Activated CD4-positive, alpha-beta T cell treated with anti-CD3 and anti-CD28 coated beads, Interleukin-2, amount 50 U/mL, for 1 hour (primary cell): ENCODE results near the gene MAN2B1.
A peak's percentile ranks its signal among the peaks of the same experiment; 100 is the strongest.

Experiments
- DNase-seq: peaks from one replicate; pipeline ENCODE4 v3.0.0-alpha.2; 2020

The MAN2B1 gene

DNA sequence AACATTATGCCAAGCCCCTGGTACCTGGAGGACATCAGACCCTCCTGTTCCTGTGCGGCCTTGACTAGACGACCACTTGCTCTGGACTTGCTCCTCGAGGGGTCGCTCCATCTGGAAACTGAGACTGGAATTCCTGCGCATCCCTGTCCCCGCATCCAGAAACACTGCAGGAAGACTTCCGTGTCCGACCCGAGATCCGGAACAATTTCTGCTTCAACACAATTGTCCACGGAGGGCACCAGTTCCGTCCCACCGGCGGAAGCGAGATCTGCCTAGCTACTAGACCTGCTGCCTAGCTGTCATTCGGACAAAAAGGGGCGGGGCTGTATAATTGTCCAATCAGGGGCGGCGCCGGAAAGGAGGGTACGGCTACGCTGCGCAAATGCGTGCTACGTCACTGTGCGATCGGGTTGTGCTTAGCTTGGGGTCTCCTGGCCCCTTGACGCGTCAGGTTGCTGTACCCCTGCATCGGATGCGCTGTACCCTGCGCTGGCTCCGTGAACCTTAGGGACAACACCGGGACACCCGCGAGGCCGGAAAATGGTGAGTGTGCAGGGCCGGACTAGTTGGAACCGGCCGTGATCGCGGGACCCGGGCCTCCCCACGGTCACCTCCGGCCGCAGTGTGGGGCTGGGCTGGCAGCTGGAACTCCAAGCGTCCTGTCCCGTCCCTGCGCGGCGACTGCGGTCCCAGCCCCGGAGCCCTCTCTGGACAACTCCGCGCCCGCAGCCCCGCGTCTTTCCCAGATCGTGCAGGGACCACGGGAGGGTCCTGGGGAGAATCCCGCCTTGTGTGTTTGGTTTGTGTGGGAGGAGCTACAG lies 55.8 kb downstream of the MAN2B1 start, which contains the start of the genes ZNF490 and ZNF791:
Gene ZNF490, minus strand, starts transcription at position 274 of the 821 bp plus-strand sequence. Its CDS starts 133 bp downstream, at position 141.
Gene ZNF791, plus strand, starts transcription at position 381 of the 821 bp plus-strand sequence. Its CDS starts 160 bp downstream, at position 541.
- peak; percentile 95 for DNase-seq

GRCh38 chr19:12607631-12608030 lies 58.9 kb downstream of the MAN2B1 start:
- DNase-seq = no peak

DNA sequence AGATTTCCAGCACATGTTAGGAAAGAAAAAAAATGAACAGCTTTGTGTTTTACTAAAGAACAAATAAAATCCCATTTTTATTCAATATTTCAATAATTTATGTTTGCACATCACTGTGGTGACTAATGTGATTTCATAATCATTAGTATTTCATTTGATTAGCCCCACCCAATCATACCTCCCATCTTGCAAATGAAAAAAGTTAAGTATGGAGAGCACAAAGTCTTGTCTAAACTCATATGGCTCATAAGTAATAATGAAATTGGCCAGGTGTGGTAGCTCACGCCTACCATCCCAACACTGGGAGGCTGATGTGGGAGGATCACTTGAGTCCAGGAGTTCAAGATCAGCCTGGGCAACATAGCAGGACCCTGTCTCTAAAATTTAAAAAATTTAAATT lies 59.7 kb downstream of the MAN2B1 start:
- no peak for DNase-seq

DNA sequence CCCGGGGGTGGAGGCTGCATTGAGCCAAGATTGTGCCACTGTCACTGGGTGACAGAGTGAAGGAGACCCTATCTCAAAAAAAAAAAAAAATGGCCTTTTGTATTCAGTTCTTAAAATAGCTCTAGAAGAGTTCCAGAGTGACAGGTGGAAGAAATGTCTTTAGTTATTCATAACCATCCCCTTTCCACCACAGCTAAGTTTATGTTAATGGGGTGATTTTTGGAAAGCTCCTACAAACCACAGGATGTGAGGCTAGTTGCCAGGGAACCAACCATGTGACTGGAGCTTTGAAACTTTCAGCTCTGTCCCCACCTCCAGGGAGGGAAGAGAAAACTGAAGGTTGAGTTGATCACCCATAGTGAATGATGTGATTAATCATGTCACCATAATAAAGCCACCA lies 62.8 kb downstream of the MAN2B1 start:
- DNase-seq = peak; percentile 37

GRCh38 chr19:12597594-12597993 lies 68.9 kb downstream of the MAN2B1 start:
- no peak for DNase-seq

- no peak for DNase-seq
These were observed 69.5 kb downstream of the MAN2B1 start for GRCh38 chr19:12596927-12597548.
